OCI-LY7 (cell line): ENCODE measurements around the gene OR5W2.
"Not testable (repeated sequence)": the region's sequence is repeated elsewhere in the genome, so short reads cannot be mapped to it uniquely, and the experiment has no call there.

Experiments
- EZH2phosphoT487 ChIP-seq: fragments of 200-600 bp; sonication (generic); IDR thresholded peaks from 2 replicates; pipeline ENCODE4 v1.6.1; 2018; ENCODE audit warnings: low read depth, borderline replicate concordance, mild to moderate bottlenecking, mixed run types, antibody characterized with exemption, low read length, moderate library complexity, mixed read lengths
- TF ChIP-seq, protein P1 (sequence below): fragments of 200-600 bp; sonication (generic); conservative IDR thresholded peaks from 2 replicates; pipeline ENCODE4 v1.5.1; 2014; ENCODE audit warnings: mild to moderate bottlenecking, antibody characterized with exemption, low read length, moderate library complexity, mixed read lengths

DNA sequence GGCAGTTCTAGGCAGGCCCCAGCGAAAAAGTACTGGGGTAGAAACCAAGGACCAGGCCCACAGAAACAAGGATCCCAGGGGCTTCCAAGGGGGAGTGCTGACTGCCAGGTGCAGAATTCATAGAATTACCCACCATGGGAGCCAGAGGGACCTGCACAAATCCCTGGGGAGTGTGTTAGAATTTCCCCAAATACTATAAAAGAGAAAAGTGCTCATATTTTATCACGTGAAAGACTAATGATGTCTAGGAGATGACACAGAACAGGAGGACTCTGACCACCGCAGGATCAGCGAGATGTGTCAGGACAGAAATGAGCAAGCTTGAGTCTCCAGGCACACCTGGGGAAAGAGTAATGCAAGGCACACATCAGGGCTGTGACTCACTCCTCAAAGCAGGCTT, 47.0 kb downstream of the OR5W2 start:
- TF ChIP-seq, protein P1, sequence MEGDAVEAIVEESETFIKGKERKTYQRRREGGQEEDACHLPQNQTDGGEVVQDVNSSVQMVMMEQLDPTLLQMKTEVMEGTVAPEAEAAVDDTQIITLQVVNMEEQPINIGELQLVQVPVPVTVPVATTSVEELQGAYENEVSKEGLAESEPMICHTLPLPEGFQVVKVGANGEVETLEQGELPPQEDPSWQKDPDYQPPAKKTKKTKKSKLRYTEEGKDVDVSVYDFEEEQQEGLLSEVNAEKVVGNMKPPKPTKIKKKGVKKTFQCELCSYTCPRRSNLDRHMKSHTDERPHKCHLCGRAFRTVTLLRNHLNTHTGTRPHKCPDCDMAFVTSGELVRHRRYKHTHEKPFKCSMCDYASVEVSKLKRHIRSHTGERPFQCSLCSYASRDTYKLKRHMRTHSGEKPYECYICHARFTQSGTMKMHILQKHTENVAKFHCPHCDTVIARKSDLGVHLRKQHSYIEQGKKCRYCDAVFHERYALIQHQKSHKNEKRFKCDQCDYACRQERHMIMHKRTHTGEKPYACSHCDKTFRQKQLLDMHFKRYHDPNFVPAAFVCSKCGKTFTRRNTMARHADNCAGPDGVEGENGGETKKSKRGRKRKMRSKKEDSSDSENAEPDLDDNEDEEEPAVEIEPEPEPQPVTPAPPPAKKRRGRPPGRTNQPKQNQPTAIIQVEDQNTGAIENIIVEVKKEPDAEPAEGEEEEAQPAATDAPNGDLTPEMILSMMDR = not testable (repeated sequence)
- not testable (repeated sequence) for TF ChIP-seq EZH2phosphoT487
